HPDE6-E6E7 (cell line): ENCODE results near the gene ROR2.
"Not testable (repeated sequence)": the region's sequence is repeated elsewhere in the genome, so short reads cannot be mapped to it uniquely, and the experiment has no call there.

Experiments
- DNase-seq: peaks from one replicate; pipeline ENCODE4 v3.0.0; 2011; ENCODE audit warnings: missing footprints; ENCODE audit errors: extremely low spot score

ROR2 gene

DNA sequence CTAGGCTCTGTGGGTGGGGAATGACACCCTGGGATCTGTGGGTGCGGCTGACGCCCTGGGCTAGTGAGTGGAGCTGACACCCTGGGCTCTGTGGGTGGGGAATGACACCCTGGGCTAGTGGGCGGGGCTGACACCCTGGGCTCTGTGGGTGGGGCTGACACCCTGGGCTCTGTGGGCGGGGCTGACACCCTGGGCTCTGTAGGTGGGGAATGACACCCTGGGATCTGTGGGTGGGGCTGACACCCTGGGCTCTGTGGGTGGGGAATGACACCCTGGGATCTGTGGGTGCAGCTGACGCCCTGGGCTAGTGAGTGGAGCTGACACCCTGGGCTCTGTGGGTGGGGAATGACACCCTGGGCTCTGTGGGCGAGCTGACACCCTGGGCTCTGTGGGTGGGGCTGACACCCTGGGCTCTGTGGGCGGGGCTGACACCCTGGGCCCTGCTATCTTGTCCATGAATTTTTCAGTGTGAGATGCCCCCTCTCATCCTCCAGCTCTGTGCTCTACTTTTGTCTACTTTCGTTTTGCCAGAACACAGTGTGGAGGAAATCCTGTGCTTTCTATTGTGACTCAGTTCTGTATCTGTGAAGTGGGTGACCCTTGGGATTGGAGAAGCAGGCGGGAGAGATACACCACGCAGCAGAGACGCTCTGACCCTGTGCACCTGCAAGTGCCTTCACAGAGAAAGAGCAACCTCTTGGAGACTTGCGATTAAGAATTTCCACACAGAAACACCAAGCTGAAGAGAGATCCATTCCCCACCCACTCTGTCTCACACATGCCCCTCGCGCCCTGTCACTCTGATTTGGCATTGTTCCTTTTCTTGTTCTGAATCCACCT is 151.5 kb downstream of the ROR2 start:
- not testable (repeated sequence) for DNase-seq

- not testable (repeated sequence) for DNase-seq
Observed at GRCh38 chr9:91797517-91797916, 152.5 kb downstream of the ROR2 start.

- DNase-seq: not testable (repeated sequence)
Observed at GRCh38 chr9:91796516-91796915, 153.5 kb downstream of the ROR2 start.

DNA sequence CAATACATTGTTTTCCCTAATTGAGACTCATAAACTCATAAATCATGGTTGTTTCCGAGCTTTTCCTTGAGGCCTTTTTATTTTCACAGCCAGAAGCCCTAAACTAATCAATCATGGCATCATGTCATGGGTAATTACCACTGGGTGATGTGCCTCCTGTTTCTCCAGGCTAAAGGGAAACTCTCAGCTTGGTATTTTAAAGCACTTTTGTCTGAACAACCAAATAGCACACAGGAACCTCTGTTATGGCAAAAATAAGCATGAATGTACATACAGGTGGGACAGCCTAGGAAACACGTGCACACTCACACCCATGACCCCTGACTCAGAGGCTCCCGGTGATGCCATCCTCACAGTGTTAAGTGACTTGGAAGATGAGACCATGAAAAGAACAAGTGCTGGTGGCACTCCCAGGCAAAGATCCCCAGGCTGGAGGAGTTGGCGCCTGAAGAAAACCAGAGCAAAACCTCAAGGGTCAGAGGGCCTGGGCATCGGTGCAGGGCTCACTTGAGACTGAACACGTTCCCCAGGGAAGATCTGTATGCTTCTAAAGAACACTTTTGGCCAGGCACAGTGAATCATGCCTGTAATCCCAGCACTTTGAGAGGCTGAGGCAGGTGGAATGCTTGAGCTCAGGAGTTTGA is 154.3 kb downstream of the ROR2 start:
- DNase-seq: peak; percentile 13

DNA sequence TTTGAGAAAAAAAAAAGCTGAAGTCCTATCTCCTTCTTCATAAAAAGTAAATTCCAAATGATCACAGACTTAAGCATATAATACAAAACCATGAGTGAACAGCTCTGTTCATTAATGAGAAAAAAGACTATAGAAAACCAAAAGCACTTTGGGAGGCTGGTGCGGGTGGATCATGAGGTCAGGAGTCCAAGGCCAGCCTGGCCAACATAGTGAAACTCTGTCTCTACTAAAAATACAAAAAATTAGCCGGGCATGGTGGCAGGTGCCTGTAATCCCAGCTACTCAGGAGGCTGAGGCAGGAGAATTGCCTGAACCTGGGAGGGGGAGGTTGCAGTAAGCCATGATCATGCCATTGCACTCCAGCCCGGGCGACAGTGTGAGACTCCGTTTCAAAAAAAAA is 156.7 kb downstream of the ROR2 start:
- not testable (repeated sequence) for DNase-seq

GRCh38 chr9:91790917-91791316 is 159.1 kb downstream of the ROR2 start:
- no peak for DNase-seq

- no peak for DNase-seq
Observed at GRCh38 chr9:91789941-91790340, 160.1 kb downstream of the ROR2 start.

GRCh38 chr9:91787931-91788330 is 162.1 kb downstream of the ROR2 start:
- DNase-seq: no peak

GRCh38 chr9:91786132-91786896 is 163.7 kb downstream of the ROR2 start:
- no peak for DNase-seq

GRCh38 chr9:91785447-91785842 is 164.6 kb downstream of the ROR2 start:
- no peak for DNase-seq

- DNase-seq: no peak
Observed at GRCh38 chr9:91784673-91785446, 165.2 kb downstream of the ROR2 start.

- DNase-seq: no peak
Observed at GRCh38 chr9:91783876-91784672, 166.0 kb downstream of the ROR2 start.

GRCh38 chr9:91783411-91783810 is 166.6 kb downstream of the ROR2 start:
- no peak for DNase-seq

DNA sequence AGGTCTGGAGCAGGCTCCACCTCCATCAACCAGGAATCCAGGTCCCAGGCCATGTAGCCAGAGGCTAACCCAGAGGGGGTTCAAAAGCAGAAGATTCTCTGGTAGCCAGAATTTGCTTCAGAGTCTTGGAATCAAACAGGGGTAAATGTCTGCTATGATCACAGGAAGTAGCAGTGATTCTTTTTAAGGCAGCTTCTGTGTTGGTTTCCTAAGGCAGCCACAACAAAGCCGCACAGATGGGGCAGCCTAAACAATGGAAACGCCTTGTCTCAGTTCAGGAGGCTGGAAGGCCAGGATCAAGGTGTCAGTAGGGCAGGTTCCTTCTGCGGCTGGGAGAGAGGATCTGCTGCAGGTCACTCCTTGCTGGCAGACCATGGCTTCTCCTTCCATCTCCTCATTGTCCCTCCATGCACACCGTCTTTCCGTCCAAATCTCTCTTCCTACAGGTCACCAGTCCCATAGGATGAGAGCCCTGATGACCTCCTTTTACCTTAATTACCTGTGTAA is 167.3 kb downstream of the ROR2 start:
- DNase-seq: no peak

DNA sequence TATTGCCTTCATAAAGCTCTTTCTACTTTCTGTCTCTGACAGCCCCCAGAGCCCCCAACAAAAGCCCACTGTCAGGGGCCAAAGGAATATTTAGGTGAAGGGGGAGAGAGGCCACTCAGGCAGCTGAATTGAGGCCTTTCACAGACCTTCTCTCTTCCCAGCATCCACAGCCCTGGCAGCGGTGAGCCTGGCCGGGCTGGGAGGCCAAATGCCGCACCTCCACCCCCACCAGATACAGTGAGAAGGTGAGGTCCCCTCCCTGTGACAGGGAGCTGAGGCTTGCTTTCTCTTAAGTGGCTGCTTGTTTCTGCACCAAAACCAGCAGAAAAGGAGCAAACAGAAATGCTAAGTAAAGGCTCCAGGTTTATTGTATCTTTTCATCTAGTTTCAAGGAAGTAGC is 168.1 kb downstream of the ROR2 start:
- no peak for DNase-seq

- DNase-seq: no peak
Observed at GRCh38 chr9:91781116-91781515, 168.9 kb downstream of the ROR2 start.

DNA sequence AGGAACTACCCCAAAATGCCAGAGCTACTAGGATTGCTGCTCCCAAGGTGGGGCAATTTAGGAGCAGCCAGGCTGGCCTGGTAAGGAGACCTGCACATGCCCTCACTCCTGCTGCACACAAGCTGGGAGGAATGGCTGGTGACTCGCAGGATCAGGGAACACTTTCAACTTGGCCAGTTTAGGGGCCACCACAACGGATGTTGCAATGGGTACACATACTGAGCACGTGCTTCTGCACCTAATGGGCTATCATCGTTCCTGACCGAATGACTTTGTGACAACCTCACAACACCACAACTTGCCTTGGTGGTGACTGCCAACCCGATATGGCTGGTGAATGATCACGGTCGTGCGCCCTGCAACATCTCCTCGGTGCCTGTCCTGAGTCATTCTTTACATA is 172.0 kb downstream of the ROR2 start:
- no peak for DNase-seq

GRCh38 chr9:91777292-91777830 is 172.7 kb downstream of the ROR2 start:
- DNase-seq: no peak

GRCh38 chr9:91776409-91777291 is 173.4 kb downstream of the ROR2 start:
- no peak for DNase-seq

DNA sequence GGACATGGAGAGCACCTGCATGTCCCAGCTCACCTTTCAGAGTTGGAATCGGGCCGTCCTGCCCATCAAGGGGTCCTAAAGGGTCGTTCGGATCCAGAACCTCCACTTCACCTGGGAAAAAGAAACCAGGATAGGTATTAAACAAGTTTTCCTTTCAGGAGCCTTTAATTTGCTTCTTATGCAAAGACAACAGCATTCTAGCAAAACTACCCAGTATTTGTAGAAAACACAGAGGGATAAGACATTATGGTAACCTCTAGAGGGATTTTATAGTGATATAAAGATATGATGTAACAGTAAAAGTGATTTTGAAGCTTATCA is 174.4 kb downstream of the ROR2 start:
- DNase-seq: no peak
